Forelimb muscle (tissue), 1 donor: ENCODE data around the gene HEATR5B. TPM values are rescaled to one million over a fixed set of nuclear protein-coding genes. Genes with fewer than 3 reads are reported as not detected.
"Not testable (repeated sequence)": the region's sequence is repeated elsewhere in the genome, so short reads cannot be mapped to it uniquely, and the experiment has no call there.

Source experiments
- DNase-seq: peaks from one replicate; pipeline ENCODE4 v3.0.0-alpha.2; 2013; ENCODE audit warnings: low read depth
- polyA plus RNA-seq: library from polyadenylated mRNA; unstranded; fragments of 120-200 nt; gene quantifications from one replicate; pipeline ENCODE4 v1.2.1, GENCODE V29; 2013; ENCODE audit not compliant: insufficient read length

HEATR5B gene
- polyA plus RNA-seq, 1 donor, result 13.1 TPM

DNA sequence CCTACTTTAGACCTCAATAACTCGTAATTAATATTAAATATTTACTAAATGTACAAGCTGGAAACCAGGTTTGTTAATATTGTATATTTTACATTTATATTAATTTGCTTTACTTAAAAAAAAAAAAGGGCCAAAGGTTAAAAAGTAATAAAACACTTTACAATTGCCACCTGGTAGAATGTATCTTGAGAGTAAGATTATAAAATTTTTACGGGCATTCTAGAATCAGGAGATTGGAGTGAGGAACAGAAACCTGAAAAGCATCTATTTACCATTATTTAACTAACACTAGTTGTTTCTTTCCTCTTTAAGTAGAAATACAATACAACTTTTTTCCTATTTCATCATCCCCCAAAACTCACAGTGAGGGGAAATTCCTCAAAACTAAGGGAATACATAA lies 102.3 kb downstream of the HEATR5B start:
- no peak for DNase-seq

DNA sequence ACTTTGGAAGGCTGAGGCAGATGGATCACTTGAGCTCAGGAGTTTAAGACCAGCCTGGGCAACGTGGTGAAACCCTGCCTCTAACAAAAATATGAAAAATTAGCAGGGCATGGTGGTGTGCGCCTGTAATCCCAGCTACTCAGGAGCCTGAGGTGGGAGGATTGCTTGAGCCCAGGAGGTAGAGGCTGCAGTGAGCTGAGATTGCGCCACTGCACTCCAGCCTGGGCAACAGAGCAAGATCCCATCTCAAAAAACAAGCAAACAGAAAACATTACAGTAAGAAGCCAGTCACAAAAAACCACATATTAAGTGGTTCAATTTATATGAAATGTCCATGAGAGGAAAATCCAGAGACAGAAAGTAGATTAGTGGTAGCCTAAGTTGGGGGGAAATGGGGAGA lies 105.2 kb downstream of the HEATR5B start:
- DNase-seq, result not testable (repeated sequence)

DNA sequence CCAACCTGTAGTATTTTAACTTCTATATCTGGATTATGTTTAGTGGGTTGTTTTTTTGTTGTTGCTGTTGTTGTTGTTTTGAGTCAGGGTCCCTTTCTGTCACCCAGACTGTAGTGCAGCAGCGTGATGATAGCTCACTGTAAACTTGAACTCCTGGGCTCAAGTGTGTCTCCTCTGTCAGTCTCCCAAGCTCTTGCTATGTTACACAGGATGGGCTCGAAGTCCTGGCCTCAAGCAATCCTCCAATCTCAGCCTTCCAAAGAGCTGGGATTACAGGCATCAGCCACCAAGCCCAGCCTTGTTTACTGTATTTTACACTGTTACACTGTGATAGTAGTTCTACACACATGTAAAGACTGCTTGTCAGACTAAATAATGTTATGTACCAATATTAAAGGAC lies 108.1 kb downstream of the HEATR5B start:
- DNase-seq, result no peak

DNA sequence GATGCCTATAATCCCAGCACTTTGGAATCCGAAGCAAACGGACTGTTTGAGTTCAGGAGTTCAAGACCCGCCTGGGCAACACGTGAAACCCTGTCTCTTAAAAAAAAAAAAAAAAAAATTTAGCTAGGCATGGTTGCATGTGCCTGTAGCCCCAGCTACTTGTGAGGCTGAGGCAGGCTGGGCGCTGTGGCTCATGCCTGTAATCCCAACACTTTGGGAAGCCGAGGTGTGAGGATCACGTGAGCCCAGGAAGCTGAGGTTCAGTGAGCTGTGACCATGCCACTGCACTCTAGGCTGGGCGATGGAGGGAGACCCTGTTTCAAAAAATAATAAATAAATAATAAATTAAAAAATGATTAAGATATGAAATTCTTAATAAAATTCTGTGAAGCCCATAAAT lies 108.9 kb downstream of the HEATR5B start:
- DNase-seq, result no peak

DNA sequence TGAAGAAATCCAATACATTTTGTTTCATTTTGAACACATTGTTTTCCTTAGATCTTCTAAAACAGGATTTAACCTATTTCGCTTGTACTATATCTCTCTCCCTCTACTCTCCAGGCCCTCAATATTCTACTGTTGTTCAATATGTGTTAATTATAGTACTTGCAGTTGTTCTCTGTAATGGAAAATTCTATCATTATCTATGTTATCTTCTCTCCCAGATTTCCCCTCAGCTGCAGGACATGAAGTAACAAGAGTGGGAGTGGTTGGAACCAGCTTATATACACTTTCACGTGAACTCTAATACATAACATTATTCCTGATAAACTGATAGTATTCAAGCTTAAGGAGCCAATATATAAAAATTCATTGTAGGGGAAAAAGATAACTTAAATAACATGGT lies 110.9 kb downstream of the HEATR5B start:
- no peak for DNase-seq

DNA sequence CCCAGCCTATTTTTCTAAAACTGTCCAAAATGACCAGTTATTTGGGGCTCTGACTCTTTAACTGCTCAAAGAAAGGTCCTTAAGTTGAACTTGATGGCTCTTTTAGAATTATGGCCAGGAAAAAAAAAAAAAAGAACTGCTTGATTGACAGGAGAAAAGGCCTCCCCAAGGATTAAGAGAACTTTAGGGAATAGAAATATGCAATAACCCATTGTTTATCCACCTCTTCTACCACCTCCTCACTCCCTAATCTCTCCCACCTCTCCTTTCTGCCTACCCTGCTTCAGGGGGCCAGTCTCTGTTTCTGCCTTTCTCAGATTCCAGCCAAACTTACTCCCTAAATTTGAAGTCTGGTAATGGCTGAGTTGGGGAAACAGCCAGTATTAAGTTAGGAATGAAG lies 112.2 kb downstream of the HEATR5B start:
- DNase-seq, result no peak

DNA sequence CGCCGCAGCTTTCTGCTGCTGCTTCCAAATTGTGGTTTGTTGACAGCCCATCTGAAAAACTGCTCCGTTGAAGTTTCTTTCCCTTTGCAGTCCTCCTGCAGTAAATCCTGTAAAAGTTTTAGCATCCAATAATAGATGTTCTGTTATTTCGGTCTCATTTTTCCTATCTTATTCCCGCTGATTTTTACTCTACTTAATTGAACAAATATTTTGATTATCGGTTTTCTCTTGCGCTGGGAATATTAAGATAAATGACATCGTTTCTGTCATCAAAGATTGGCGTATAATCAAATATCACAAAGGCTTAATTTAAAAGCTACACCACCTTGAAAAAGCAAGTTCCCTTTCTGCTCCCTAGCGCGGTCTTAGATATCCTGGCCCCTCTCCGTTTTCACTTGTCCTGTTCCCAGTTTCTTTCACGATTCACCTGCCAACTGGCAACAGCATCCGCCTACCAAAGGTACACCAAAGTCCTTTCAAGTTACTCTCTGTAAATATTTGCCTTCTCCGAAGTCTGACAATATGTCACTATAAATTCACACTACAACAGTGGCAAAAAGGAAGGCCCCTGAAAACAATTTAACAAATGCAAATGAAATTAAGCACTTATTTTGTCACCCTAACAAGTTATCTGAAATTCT lies 116.8 kb downstream of the HEATR5B start:
- DNase-seq, result no peak

DNA sequence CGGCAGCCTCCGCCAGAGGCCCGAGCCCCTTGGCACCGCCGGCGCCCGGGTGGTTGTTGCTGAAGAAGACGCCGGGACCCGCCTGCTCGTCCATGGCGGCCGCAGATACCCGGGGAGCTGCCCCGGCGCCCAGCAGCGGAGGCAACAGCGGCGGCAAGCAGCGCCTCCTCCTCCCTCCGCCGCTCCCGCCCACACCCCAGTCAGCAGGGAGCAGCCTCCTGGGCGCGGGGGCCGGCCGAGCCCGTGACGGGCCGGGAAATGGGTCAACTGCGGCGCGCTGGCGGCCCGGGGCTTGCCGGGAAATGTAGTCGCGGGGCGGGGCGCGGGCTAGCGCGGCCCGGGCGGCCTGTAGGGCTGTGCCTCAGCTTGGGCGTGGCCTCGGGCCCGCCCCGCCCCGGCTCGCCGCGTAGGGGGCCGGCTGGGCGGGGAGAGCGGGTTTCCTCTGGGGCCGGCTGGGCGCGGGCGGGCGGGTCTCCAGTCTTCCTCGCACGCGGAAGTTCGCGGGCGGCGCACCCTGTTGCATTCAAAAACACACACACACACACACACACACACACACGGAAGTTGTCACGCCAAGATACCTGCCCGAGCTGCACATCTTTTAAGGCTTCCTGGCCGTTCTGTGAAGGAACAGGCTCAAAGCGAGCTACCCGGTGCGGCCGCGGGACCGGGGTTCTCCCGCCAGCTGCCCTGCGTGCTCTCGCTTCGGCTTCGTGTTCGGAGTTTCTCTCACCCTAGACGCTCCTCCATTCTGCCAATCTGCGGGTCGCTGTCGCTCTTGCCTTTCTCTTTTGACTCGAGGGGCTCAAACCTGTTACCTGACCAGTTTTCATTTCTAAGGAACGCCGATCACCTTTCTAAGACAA lies 117.6 kb downstream of the HEATR5B start, which contains the start of gene STRN:
Gene STRN, minus strand, starts transcription at position 167 of the 866 bp plus-strand sequence. Its CDS starts 73 bp downstream, at position 94.
- DNase-seq, result peak; percentile 89

DNA sequence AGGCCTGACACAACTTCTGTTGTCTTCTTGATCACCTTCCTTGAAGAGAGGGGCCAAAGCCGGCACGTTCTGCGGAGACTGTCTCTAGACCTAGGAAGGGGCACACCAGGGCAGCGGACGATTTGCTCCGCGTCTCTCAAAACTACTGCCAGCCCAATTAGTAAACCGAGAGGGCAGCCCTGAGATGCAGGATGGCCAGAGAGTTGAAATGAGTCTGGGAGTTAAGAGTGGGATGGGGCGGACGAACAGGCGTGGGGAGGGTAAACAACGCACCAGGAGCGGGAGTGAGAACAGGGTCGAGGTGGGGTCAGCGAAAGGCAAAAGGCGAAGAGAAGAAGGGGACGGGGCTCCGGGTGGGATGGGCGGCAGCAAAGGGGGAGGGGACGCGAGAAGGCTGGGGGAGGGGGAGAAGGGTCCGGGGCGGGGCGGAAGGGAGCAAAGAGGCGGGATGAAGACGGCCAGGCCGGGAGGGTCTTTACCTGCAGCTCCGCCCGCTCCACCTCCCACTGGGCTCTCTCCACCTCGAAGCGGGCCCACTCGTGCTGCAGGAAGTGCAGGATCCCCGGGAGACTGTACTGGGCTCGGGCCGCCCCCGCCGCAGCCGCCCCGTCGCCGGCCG lies 118.3 kb downstream of the HEATR5B start:
- DNase-seq, result no peak

DNA sequence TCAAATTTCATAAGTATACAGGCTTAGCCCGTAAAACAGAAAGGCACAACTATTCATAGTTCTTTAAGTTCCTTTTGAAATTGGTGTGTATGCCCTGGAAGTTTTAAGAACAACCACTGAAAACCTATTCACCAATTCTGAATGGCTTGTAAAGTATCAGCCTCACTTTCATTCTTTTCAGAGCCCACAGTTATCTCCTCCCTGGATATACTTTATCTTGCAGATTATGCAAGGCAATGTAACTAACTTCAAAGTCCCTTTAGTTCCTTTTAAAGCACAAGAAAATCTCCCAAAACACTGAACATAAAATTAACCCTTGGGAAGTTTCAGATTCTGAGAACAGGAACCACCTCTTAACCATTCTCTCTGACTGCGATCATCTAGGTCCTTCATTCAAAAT lies 119.0 kb downstream of the HEATR5B start:
- no peak for DNase-seq

DNA sequence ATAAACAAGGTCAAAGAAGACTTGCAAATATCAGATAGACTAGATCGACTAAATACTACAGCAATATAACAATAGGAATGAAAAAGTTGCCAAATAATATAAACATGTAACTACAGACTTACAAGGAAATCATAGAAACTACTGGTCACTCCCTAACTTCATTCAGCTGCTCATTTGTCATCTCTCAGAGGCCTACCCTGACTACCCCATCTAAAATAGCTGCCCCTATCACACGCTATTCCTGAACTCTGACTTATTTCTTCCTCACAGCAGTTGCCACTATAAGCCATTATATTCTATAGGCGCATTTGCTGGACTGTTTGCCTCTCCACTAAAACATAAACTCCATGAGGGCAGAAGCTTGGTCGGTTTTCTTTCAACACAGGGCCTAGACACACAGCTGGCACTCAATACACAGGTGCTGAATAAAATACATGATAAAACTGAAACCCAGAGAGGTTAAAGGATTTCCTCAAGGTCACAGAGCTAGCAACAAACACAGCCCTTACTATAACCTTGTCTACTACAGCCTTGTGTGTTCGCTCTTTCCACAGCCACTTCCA lies 119.6 kb downstream of the HEATR5B start:
- DNase-seq, result no peak

DNA sequence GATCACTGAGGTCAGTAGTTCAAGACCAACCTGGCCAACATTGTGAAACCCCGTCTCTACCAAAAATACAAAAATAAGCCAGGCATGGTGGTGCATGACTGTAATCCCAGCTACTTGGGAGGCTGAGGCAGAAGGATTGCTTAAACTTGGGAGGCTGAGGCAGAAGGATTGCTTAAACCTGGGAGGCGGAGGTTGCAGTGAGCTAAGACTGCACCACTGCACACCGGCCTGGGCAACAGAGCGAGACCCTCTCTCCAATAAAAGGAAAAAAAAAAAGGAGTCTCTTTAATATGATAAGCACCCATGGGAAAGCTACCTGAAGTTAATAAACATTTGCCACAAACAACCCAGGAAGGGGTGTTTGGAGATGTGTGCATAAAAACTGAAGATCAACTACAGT lies 120.4 kb downstream of the HEATR5B start:
- DNase-seq, result no peak

DNA sequence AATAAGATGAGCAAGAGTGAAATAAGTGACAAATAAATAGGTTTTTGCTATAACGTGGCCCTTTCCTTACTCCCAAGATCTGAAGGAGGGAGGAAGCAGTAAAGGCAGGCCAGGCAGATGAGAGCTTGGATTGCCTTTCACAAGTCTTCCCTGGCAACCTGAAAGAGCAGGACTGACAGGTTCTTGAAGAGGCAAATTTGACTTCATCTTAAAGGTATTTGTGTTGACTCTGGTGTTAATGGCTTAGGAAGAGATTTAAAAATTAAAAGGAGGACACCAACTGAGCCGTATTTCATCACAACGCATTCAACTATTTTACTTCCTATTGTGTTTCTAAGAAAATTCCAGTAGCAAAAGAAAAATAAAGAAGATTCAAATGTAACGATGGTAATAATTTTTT lies 121.1 kb downstream of the HEATR5B start:
- DNase-seq, result no peak

DNA sequence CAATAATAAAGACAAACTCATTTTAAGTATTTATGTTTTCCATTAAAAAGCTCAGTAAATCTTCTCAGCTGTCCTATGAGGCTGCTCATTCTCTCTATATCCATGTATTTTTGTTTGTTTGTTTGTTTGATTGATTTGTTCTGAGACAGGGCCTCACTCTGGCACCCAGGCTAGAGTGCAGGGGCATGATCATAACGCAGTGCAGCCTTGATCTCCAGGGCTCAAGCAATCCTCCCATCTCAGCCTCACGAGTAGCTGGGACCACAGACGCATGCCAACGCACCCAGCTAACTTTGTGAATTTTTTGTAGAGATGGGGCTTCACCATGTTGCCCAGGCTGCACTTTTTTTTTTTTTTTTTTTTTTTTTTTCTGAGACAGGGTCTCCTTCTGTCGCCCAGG lies 123.4 kb downstream of the HEATR5B start:
- DNase-seq, result no peak

DNA sequence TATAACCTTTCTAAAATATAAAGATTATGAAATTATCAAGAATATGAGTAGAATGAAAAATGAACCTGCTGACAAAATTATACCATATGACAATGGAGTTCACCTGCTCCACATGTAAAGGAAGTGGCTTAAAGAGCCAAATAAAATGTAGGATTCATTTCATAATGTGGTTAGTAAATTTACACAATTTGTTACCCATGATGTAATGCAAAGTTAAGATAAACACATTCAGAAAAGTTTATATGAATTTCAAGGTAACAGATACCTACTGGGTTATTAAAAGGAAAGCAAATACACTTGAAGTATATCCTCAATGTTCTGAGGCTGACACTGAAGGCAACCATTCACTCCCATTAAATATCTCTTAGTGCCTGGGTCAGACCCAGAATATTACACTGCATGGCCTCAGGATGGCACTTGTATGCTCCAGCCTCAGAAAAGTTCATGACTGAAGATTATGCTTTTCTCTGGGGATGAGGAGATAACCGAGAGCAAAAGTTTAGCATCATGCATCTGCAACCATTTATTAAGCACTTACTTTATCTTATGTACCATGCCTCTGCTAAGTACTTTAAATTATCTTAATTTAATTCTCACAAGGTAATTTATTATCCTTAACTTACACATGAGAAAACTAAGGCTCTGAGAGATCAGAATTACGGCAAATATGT lies 124.0 kb downstream of the HEATR5B start:
- DNase-seq, result no peak

DNA sequence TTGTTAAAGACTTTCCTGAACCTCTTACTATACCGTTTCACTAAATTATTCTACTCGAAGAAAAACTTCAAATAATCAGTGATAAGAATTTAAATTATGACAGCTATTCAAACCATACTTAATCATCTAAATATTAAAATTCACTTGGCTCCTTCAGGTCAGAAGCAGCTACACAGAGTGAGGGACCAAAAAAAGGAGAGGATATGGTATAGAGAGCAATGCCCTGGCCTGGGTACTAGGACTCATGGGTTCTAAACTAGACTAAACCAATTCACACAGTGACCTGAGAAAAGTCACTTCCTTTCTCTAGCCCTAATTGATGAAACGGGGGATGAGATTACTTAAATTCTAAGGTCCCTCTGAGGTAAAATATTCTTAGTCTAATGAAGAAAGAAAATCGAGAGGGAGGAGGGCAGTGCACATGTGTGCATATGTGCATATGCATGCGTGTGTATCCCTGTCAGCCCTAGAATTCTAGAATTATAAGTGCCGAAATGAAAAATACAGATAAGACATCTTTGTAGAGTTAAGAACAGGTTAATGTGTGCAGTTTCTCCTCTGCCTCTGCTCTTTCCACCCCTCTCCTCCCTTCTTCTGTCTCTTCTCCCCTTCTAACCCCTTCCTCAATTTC lies 129.1 kb downstream of the HEATR5B start:
- no peak for DNase-seq

DNA sequence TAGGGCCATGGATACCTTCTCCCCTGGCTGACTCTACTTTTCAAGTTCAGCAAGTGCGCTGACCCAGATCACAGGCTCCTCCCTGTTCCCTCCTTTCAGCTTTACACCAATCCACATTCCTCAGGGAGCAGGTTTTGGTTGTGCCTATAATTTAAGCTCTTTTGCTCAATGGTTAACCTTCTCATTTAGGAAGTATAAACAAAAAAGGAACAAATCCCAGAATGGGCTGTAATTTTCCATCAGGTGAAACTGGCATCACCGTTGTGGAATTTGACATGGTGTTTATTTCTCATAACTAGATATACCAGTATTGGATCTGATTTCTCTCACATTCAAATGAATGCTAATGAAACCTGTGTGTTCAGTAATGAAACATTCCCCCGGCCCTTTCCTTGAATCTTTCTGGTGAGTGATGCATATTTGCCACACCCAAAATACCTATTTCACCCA lies 131.4 kb downstream of the HEATR5B start:
- no peak for DNase-seq

DNA sequence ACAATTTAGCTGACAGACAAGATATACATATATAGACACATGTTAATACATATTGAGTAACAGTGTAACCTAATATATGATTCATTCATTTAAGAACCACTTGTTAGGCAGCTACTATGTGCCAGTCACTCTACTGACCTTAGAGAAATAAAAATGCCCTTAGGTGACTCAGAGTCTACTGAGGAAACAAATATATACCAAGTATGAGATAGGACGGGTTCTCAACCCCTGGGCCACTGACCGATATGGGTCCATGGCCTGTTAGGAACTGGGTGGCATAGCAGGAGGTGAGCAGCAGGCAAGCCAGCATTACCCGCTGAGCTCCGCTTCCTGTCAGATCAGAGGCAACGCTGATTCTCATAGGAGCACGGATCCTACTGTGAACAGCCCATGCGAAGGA lies 132.6 kb downstream of the HEATR5B start:
- no peak for DNase-seq

DNA sequence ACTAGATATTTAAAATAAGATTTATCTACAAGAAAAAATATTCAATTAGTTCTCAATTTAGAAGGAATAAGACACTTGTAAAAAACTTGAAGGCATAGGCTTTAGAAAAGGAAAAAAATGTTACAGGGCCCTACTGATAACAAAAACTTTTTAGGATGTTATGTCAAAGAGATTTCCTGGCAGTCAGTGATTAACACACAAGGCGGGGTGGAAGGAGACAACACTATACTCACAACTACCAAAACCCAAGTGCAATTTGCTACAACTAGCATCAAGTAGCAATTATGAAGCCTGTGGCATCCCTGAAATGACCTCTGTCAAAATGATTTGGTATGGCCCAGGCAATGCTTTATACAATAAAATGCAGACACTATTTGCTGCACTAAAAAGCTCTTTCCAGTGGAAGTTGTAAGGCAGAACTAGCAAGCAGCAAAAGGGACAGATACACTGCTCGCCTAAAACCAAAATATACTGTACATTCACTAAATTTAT lies 133.1 kb downstream of the HEATR5B start:
- DNase-seq, result no peak

DNA sequence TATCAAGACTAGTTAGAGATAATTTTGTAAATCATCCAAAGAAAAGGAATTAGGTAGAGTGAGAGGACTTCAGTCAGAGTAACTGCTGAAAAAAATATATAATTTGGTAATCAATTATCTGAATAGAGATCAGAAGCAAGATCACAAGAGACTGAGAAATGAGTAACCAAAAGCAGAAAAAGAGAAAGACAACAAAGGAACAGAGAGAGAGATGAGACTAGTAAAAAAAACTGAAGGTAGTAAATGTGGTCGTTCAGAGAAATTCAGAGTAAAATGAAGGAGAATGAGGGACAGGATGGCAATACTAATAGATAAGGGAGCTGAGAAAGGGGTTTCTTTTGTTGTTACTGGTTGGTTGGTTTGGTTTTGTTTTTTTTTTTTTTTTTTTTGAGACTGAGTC lies 134.3 kb downstream of the HEATR5B start:
- DNase-seq, result no peak

DNA sequence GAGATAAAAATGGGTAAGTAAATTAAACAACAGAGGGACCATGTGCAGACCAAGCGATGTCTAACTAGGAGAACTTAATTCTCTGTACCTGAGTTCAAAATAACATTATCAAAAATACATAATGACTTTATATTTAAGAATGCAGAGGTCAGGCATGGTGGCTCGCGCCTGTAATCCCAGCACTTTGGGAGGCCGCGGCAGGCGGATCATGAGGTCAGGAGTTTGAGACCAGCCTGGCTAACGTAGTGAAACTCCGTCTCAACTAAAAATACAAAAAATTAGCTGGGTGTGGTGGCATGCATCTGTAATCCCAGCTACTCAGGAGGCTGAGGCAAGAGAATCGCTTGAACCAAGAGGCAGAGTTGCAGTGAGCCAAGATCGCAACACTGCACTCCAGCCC lies 138.9 kb downstream of the HEATR5B start:
- not testable (repeated sequence) for DNase-seq
